T-helper 17 cell (primary cell): Measurements from ENCODE around the gene TP53I13. TPM values are rescaled to one million over a fixed set of nuclear protein-coding genes. Genes with fewer than 3 reads are reported as not detected.

Source experiments
- ATAC-seq: fragments of 150-1000 bp; cut with Tn5 transposase; 2 replicates; pipeline ENCODE4 v1.10.0; 2021; ENCODE audit warnings: mild to moderate bottlenecking, moderate library complexity
- DNase-seq, 3 donors: peaks; one replicate each; pipeline versions ENCODE4 v3.0.0 to v3.0.0-alpha.2; 2020 to 2021
- H3K9me3 ChIP-seq: one replicate; pipeline ENCODE4 v1.7.0; 2013; ENCODE audit warnings: low read length, mild to moderate bottlenecking; ENCODE audit not compliant: control insufficient read depth, poor library complexity, severe bottlenecking
- H3K27ac Mint-ChIP-seq: one replicate; pipeline ENCODE4 v1.8.0; 2022; ENCODE audit warnings: mild to moderate bottlenecking, moderate library complexity, mixed read lengths
- H3K27me3 Mint-ChIP-seq: one replicate; pipeline ENCODE4 v1.8.0; 2022; ENCODE audit warnings: mixed read lengths
- H3K36me3 Mint-ChIP-seq: one replicate; pipeline ENCODE4 v1.8.0; 2022; ENCODE audit warnings: low read depth, mixed read lengths
- H3K4me1 Mint-ChIP-seq: one replicate; pipeline ENCODE4 v1.8.0; 2022; ENCODE audit warnings: mild to moderate bottlenecking, mixed read lengths
- H3K4me3 Mint-ChIP-seq: one replicate; pipeline ENCODE4 v1.8.0; 2022; ENCODE audit warnings: mild to moderate bottlenecking, moderate library complexity, mixed read lengths
- total RNA-seq, 4 donors: library from RNA in 2 of 4; stranded (reverse) in 2 of 4; gene quantifications; one replicate each; pipeline ENCODE4 v1.2.3 and lab custom pipeline; 2022 to 2026

The TP53I13 gene
- total RNA-seq, 2 donors from 2014 or later: 92.2 to 98.6 TPM

GRCh38 chr17:29595943-29596774 lies 27.7 kb downstream of the TP53I13 start:
- no peak overlapping the region for H3K27ac Mint-ChIP-seq
- H3K27me3 Mint-ChIP-seq: no peaks in the 10 kb centered on the region
- no peak overlapping the region for H3K4me3 Mint-ChIP-seq

GRCh38 chr17:29596811-29597210 lies 28.3 kb downstream of the TP53I13 start:
- H3K4me3 Mint-ChIP-seq: no peak overlapping the region

More at GRCh38 chr17:29595943-29596774, 27.7 kb downstream of the TP53I13 start:
- H3K4me1 Mint-ChIP-seq: peaks cover 16% of the 10 kb centered on the region
- ATAC-seq (no peak), DNase-seq (no peak)
- H3K9me3 ChIP-seq: no peaks in the 10 kb centered on the region
- no peaks in the 10 kb centered on the region for H3K36me3 Mint-ChIP-seq

GRCh38 chr17:29597361-29598172 lies 29.1 kb downstream of the TP53I13 start:
- H3K27me3 Mint-ChIP-seq: no peaks in the 10 kb centered on the region
- no peak overlapping the region for H3K27ac Mint-ChIP-seq
- no peak overlapping the region for H3K4me3 Mint-ChIP-seq
- ATAC-seq: no peak
- no peaks in the 10 kb centered on the region for H3K9me3 ChIP-seq
- peaks cover 4% of the 10 kb centered on the region for H3K4me1 Mint-ChIP-seq
- H3K36me3 Mint-ChIP-seq: no peaks in the 10 kb centered on the region
- DNase-seq: no peak

More at GRCh38 chr17:29596811-29597210, 28.3 kb downstream of the TP53I13 start:
- H3K36me3 Mint-ChIP-seq: no peaks in the 10 kb centered on the region
- no peak for ATAC-seq
- H3K27me3 Mint-ChIP-seq: no peaks in the 10 kb centered on the region
- no peak overlapping the region for H3K27ac Mint-ChIP-seq
- H3K4me1 Mint-ChIP-seq: peaks cover 9% of the 10 kb centered on the region
- DNase-seq: no peak
- no peaks in the 10 kb centered on the region for H3K9me3 ChIP-seq

- H3K9me3 ChIP-seq: no peaks in the 10 kb centered on the region
- DNase-seq (no peak), ATAC-seq (no peak)
- H3K27ac Mint-ChIP-seq: no peak overlapping the region
- no peaks in the 10 kb centered on the region for H3K27me3 Mint-ChIP-seq
- H3K36me3 Mint-ChIP-seq: no peaks in the 10 kb centered on the region
- H3K4me1 Mint-ChIP-seq: no peaks in the 10 kb centered on the region
- H3K4me3 Mint-ChIP-seq: no peak overlapping the region
Measured at GRCh38 chr17:29603109-29603674, 34.7 kb downstream of the TP53I13 start.

- H3K9me3 ChIP-seq: no peaks in the 10 kb centered on the region
- H3K27ac Mint-ChIP-seq: no peak overlapping the region
- no peaks in the 10 kb centered on the region for H3K36me3 Mint-ChIP-seq
- H3K4me1 Mint-ChIP-seq: no peaks in the 10 kb centered on the region
- H3K27me3 Mint-ChIP-seq: no peaks in the 10 kb centered on the region
- DNase-seq: no peak
- no peak overlapping the region for H3K4me3 Mint-ChIP-seq
- no peak for ATAC-seq
Measured at GRCh38 chr17:29607557-29608195, 39.2 kb downstream of the TP53I13 start.

GRCh38 chr17:29608986-29609385 lies 40.5 kb downstream of the TP53I13 start:
- no peak overlapping the region for H3K27ac Mint-ChIP-seq
- no peaks in the 10 kb centered on the region for H3K27me3 Mint-ChIP-seq
- DNase-seq (no peak), ATAC-seq (no peak)
- H3K36me3 Mint-ChIP-seq: no peaks in the 10 kb centered on the region
- H3K9me3 ChIP-seq: no peaks in the 10 kb centered on the region
- H3K4me3 Mint-ChIP-seq: no peak overlapping the region
- H3K4me1 Mint-ChIP-seq: peaks cover 3% of the 10 kb centered on the region

GRCh38 chr17:29610395-29610794 lies 41.9 kb downstream of the TP53I13 start:
- peaks cover 11% of the 10 kb centered on the region for H3K4me1 Mint-ChIP-seq
- no peaks in the 10 kb centered on the region for H3K36me3 Mint-ChIP-seq
- DNase-seq (no peak), ATAC-seq (no peak)
- H3K4me3 Mint-ChIP-seq: no peak overlapping the region
- H3K27me3 Mint-ChIP-seq: no peaks in the 10 kb centered on the region
- H3K9me3 ChIP-seq: no peaks in the 10 kb centered on the region
- H3K27ac Mint-ChIP-seq: no peak overlapping the region

GRCh38 chr17:29611351-29612093 lies 43.0 kb downstream of the TP53I13 start:
- H3K9me3 ChIP-seq: no peaks in the 10 kb centered on the region
- Mint-ChIP-seq H3K27ac (no peak overlapping the region), H3K27me3 (no peaks in the 10 kb centered on the region), H3K36me3 (no peaks in the 10 kb centered on the region), H3K4me3 (peak overlapping the region; percentile 21), H3K4me1 (peaks cover 14% of the 10 kb centered on the region)
- no peak for DNase-seq
- ATAC-seq: no peak

- H3K9me3 ChIP-seq: no peaks in the 10 kb centered on the region
- Mint-ChIP-seq H3K36me3 (no peaks in the 10 kb centered on the region), H3K27me3 (no peaks in the 10 kb centered on the region), H3K4me3 (peak overlapping the region; percentile 21), H3K27ac (no peak overlapping the region), H3K4me1 (peaks cover 18% of the 10 kb centered on the region)
- ATAC-seq (no peak), DNase-seq (no peak)
Measured at GRCh38 chr17:29612094-29612403, 43.5 kb downstream of the TP53I13 start.

- Mint-ChIP-seq H3K4me1 (peaks cover 24% of the 10 kb centered on the region), H3K27me3 (no peaks in the 10 kb centered on the region), H3K27ac (no peak overlapping the region), H3K36me3 (no peaks in the 10 kb centered on the region), H3K4me3 (peak overlapping the region; percentile 56)
- no peaks in the 10 kb centered on the region for H3K9me3 ChIP-seq
- no peak for DNase-seq
- no peak for ATAC-seq
Measured at GRCh38 chr17:29612404-29613280, 44.1 kb downstream of the TP53I13 start.

GRCh38 chr17:29613352-29613837 lies 44.9 kb downstream of the TP53I13 start:
- peak; percentile 90 to 96 (median 94) for DNase-seq
- Mint-ChIP-seq H3K36me3 (no peaks in the 10 kb centered on the region), H3K27me3 (no peaks in the 10 kb centered on the region), H3K4me3 (peak overlapping the region; percentile 56), H3K4me1 (peaks cover 26% of the 10 kb centered on the region), H3K27ac (peak overlapping the region; percentile 54)
- no peaks in the 10 kb centered on the region for H3K9me3 ChIP-seq
- peak; percentile 42 for ATAC-seq

- Mint-ChIP-seq H3K27me3 (no peaks in the 10 kb centered on the region), H3K4me3 (peak overlapping the region; percentile 94), H3K36me3 (no peaks in the 10 kb centered on the region), H3K4me1 (peaks cover 26% of the 10 kb centered on the region), H3K27ac (peak overlapping the region; percentile 54)
- DNase-seq (no peak), ATAC-seq (no peak)
- H3K9me3 ChIP-seq: no peaks in the 10 kb centered on the region
Measured at GRCh38 chr17:29613856-29614255, 45.4 kb downstream of the TP53I13 start.
